HG02840 (cell line): ENCODE measurements around the gene NCKAP5L.

Experiments used
- ATAC-seq: cut with Tn5 transposase; IDR thresholded peaks from one replicate; pipeline ENCODE4 v1.9.1; 2021; ENCODE audit warnings: mild to moderate bottlenecking, moderate library complexity, moderate number of reproducible peaks; ENCODE audit not compliant: unreplicated experiment, low FRiP score

The NCKAP5L gene

DNA sequence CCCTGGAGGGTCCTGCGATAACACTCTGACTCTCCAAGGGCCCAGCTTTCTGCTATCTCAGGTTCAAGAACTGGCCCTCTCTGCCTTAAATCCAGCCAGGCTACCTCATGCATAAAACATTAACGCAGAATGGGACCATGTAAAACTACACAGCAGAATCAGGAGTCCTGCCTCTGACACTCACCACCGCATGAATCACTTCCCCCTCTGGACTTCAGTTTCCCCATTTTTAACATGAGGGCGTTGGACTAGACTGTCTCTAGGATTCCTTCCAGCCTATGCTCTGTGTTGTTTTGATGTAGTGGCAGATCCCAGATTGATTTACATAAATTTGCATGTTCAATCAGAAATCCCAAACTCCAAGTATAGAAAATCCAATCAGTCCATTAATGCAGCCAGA, 3.3 kb downstream of the NCKAP5L start:
- ATAC-seq, result no peak

DNA sequence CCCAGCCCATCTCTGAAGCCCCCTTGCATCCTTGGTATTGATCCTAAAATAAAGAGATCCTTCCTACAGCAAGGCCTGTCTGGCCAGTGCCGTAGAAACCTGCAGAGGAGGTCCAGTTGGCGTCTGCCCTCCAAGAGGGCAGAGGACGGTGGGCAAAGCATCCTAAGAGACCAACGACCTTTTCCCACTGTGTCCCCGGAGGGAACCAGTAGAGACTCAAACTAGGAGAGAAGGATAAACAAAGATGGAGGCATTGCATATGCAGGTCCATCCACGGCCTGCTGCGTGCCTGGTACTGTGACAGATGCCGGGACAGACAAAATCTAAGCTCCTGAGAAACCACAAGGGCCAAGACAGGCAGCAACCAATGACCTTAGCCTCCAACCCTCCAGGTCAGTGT, 3.8 kb downstream of the NCKAP5L start:
- ATAC-seq, result no peak

DNA sequence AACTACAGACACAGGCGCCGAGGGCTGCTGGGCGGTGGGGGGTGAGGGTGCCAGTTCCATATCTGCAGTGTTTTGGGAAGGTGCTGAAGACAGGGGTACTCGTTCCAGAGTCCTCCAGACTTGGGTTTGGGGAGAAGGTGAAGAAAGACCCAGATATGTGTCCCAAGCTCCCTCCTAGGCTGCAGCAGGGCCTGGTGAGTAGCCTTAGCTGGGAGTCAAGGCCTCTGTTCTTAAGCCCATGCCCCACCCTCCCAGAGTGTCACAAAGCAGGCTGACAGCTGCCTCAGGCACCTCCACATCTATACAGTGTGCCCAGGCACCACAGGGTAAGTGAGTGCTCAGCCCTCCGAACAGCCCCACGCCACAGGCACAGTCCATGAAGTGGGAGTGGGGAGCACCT, 4.3 kb downstream of the NCKAP5L start:
- ATAC-seq, result no peak

DNA sequence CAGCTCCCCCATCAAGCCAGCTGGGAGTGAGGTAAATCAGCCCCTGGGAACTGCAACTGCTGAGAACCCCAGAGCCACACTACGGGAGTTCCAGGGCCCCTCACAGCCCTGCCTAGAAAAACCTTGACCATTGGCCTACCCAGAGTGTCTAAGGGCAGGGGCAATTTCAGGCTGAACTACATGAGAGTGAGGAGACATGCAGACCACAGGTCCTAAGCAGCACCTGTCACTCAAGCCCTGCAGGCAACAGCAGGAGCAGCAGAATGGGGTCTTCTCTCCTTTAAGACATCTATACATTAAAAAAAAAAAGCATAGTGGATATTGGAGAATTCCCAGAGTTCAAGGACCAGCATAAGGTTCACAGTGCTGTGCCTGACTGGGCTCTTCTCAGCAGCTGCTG, 4.9 kb downstream of the NCKAP5L start:
- no peak for ATAC-seq

GRCh38 chr12:49821373-49822287, 6.6 kb downstream of the NCKAP5L start:
- no peak for ATAC-seq

DNA sequence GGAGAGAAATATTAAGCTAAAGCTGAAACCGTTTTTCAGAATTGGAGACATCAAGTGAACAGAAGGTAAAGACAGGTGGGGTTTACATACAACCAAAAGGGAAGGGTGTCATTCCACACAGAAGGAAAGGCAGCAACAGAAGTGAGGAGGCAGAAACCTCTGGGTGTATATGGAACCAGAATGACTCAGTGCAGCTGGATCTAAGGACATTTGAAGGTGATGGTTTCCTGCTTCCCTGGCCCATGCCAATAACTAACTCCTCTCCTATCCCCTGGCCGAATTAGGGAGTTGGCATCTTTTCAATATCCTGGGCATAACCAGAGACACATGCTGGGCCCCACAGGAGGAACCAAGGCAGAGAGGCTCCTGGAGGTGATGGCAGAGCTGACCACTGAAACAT, 8.4 kb downstream of the NCKAP5L start:
- no peak for ATAC-seq

DNA sequence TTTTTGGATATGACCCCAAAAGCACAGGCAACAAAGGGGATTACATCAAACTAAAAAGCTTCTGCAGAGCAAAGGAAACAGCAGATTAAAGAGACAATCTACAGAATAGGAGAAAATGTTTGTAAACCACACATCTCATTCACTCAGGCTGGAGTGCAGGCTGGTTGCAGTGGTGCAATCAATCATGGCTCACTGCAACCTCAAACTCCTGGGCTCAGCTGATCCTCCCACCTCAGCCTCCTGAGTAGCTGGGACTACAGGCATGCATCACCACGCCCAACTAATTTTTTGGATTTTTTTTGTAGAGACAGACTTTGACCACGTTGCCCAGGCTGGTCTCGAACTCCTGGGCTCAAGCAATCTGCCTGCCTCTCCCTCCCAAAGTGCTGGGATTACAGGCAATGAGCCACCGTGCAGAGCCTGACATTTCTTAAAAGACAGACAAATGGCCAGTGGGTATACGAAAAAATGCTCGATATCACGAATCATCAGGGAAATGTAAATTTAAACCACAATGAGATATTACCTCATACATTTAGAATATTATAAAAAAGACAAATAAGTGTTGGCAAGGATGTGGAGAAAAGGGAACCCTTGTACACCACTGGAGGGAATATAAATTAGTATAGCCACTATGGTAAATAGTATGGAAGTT, 9.8 kb downstream of the NCKAP5L start:
- ATAC-seq, result no peak

GRCh38 chr12:49813131-49813530, 15.1 kb downstream of the NCKAP5L start:
- no peak for ATAC-seq

GRCh38 chr12:49811961-49812401, 16.2 kb downstream of the NCKAP5L start:
- no peak for ATAC-seq

GRCh38 chr12:49811136-49811535, 17.1 kb downstream of the NCKAP5L start:
- ATAC-seq, result no peak

DNA sequence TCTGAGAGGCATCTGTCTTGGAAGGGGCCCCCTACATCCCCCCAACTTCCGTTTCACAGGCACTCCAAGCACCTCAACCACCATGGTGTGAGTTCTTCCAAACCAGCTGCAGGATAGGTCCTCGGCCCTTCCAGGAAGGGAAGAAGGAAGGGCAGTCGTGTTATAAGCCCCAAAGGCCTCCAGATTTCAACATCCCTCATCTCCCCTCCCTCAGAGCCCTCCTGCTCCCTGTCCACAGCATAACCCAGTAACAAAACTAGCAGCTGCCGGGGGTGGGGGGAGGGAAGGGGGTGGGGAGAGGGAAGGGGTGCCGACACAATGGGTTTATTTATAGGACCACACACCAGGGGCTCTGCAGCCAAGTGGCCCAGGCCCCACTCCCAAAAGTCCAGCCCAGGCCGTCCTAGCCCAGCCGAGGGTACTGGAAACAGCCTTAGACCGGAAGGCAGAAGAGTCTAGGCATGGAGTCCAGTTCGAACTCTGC, 18.3 kb downstream of the NCKAP5L start:
- ATAC-seq, result no peak

- no peak for ATAC-seq
These were observed 18.8 kb downstream of the NCKAP5L start for GRCh38 chr12:49809381-49809905.

DNA sequence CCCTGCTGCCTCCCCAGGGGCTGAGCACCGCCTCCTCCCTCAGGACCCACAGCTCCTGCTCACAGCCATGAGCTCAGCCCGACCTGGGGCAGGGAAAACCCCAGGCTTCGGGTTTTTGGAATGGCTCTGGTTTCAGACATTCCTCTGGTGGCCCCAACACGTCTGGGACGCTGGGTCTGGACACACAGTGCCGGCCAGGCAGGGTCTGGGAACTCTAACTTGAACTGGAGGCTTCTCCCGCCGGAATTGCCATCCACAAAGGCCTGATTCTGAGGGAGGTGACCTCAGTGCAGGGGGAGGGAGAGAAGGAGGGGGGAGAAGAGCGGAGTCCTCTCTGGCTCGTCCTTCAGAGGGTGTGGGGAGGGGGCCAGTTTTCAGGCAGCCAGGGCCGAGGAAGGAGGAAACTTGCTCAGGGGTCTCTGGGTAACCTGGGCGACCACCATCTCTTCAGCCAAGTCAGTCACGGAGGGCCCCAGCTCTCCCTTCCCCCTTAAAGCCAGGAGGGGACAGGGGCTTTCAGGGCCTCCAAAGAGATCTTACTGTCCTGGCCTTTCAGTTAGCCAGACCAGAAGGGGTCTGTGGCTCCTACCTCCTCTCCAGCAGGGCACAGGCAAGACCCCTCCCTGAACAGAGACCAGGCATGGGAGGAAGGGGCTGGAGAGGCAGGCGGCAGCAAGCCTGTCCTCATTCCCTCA, 19.4 kb downstream of the NCKAP5L start:
- no peak for ATAC-seq

- no peak for ATAC-seq
These were observed 20.1 kb downstream of the NCKAP5L start for GRCh38 chr12:49807991-49808580.

DNA sequence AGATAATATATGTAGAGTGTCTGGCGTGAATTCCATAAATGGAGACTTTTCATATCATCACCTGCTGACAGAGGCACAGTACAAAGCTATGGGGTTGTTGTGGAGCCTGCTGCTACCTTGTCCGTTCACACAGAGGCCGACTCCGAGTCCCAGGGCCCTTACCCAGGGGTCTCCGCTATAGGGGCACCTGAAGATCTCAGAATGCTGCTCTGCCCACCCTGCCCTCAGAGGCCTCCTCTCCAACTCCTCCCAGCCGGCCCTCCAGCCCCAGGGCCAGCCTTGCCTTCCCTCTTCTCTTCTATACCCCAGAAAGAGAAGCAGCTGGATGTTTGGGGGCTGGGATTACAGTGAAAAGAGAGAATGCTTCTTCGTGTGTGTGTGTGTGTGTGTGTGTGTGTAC, 21.3 kb downstream of the NCKAP5L start:
- no peak for ATAC-seq

GRCh38 chr12:49806321-49806813, 21.8 kb downstream of the NCKAP5L start:
- ATAC-seq, result no peak

DNA sequence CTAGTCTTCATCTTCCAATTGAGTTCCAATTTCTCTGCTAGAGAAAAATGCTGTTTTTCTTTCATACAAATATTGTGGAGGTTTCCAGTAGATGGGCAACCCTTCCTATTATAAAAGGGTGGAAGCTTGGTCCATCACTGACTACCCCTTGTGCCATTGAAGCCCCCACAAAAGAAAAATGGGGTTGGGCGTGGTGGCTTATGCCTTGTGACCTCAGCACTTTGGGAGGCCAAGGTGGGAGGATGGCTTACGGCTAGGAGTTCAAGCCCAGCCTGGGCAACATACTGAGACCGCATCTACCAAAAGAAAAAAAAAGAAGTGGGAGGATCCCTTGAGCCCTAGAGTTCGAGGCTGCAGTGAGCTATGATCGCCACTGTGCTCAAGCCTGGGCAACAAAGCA, 22.8 kb downstream of the NCKAP5L start:
- no peak for ATAC-seq

GRCh38 chr12:49804821-49805220, 23.4 kb downstream of the NCKAP5L start:
- ATAC-seq, result no peak

DNA sequence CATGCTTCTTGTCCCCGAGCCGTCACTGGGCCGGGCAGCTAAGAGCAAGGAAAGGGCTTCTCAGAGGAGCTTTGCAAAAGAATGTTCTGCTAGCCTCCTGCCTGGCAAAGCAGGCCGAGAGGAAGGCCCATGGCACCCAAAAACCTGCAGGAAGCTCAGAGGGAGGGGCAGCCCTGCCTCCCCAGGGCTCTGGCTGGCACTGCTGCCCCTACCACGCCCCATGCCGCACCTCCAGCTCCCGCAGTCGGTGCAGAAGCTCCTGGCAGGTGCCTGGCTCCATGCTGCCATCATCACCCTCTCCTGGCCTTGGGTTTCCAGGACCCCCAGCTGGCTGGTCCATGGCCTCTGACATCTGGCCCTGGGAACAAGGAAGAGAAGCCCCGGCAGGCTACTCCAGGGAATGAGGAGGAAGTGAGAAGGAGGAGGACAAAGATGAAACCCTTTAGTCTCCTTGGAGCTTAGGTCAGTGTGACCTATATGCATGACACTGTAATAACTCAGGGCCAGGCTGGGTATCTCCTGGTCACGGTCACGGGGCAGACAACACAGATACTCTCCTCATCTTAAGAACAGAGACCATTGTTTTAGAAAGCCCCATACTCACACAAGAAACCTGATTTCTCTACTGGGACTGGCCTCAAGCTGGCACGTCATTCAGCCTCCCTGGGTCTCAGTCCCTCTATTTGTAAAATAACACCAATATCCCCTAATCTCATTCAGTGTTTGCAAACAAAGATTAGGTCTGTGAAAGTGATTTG, 24.3 kb downstream of the NCKAP5L start:
- ATAC-seq, result no peak
